ENCODE results near the gene FAM228A.

Gene FAM228A

DNA sequence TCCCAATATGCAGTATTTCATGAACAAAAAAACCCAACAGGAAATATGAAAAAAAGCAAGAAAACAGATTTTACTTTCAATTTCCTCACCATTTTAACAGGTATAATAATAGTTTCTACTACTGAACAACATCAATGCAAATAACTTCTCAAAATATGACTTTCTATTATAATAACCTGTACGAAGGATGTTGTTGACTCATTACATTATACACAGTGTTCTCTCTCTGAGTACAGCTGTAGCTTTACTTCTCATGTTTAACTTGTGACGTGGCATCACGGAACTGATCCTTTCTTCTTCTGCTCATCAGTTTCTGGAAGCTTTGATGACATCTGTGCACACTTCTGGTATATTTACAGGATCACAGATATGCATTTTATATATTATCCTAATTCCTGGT, 40.0 kb downstream of the FAM228A start:
- intact Hi-C loops (cut with DNase I) = no loop called here
- DNase-seq = no peak

DNA sequence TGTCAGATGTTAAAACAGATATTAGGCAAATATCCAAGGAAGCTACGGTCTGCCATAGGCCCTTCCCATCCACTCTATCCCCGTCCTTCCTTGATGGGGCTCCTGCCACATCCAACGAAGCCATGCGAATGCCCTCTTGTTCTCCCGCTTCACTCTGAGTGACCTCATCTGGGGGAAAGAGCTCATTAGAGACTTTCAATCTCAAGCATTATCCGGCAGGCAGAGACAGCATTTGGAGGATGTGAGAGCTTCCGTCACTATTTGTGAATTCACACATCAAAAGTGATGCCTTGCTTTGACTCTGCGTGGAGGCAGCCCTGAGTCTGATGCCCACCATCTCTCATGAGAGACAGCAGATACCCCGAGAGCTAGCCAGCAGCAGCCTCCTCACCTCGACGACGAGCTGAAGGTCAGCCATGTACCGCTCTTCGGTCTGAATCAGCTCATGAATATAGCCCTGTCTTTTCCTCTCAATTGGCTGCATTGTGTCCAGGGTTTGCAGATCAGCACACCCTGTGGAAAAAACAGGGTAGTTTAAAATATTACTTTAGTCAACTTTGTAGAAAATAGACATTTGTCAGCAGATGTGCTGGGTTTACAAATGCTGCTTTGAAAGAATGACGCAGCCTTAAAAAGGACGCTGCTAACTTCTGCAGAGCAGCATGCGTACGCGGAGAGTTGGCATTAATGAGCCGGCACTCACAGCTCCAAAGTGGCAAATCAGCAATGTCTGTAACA, 45.9 kb downstream of the FAM228A start:
- intact Hi-C loops (cut with DNase I) = no loop called here
- peak in 15 of 42 donors; percentile 25 to 65 (median 41) for DNase-seq

DNA sequence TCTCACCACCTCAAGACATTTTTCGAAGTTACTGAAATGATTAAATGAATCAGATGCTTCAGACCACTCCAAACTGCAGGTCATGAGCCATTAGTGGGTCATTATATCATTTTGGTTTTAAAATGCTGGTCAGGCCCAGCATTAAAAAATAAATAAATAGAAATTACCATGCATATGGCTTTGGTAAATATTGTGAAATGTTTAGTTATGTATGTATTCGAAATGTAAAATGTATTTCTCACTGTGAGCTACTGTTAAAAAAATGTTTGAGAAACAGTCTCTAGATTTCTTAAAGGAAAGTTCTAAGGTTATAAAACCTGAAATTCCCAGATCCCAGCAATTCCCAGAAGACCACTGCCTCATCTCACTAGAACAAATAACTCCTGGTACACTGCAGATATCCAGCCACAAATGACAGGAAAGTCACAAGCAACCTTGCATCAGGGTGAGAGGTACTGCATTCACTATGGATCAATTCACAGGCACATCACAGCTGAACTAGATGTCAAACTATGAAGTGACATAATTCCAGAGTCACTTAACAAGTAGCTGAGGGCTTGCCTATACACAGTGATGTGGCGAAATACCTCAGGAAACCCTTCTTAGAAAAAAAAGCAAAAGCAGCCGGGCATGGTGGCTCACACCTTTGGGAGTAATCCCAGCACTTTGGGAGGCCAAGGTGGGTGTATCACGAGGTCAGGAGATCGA, 46.6 kb downstream of the FAM228A start:
- intact Hi-C loops (cut with DNase I) = no loop called here
- no peak for DNase-seq

DNA sequence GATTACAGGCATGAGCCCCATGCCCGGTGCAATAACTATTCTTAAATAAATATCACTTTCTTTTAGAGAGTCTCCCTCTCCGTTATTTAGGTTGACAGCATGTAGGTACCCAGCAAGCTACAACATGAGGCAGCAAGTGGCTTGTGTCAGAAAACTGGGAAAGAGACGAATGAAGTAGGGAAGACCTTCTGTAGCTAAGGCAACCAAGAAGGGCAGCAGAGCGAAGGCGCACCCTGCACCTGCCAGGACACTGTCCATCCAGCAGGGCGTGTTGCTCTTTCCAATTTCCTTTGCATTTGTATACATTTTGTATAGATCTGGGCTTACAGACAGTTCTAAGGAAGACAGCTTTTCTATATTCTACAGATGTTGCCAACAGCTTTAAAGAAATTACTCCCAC, 48.1 kb downstream of the FAM228A start:
- intact Hi-C loops (cut with DNase I) = no loop called here
- no peak for DNase-seq

DNA sequence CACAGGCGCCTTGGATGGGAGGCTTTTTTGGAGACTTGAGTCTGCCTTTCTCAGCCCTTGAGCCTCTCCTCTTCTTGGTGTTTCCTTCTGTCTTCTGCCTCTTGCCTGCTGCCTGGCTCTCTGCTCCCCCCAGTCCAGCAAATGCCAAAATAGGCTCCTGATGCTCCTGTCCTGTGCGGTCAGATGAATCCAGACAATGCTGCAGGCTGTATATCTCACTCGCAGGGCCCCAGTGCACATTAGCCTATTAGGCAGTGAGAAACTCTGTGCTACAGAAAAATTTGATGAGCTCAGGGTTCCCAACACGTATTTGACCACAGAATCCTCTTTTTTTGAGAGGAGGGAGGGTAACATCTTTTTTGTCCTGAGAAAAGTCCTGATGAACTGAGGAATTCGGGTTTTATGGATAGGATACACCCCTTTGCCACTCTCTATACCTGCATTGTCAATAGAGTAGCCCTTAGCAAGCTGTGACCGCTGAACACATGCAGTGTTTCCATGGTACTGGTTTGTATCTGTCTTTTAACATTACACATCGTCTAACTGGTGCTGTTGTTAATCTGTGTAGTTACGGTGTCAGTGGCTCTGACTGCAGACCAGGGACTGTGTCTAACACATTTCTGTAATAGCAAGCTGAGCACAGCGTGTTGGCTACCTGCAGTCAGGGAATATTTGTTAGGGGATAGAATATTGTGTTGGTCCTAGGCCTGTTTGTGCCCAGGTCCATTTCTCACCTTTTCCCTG, 50.8 kb downstream of the FAM228A start:
- intact Hi-C loops (cut with DNase I) = loop anchor here (5.0 kb wide), 1 partner anchor 157 kb away; no protein-coding TSS in a partner anchor

DNA sequence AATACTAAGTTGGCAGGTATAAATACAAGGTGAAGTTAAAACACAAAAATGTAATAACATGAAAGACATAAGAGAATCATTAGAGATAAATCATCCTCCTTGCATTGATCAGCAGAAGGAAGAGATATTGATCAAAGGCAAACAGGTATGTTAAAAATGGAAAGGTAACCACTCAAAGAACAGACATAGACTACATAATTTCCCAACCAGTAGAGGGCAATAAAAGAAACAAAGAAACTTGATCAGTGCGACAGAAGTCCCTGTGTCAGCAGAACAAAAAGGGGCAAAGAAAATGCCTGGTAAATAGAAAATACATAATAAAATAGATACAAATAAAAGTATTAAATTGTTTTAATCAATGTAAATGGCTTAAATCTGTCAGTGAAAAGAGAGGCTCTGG, 53.6 kb downstream of the FAM228A start:
- intact Hi-C loops (cut with DNase I) = loop anchor here (5.0 kb wide), 1 partner anchor 154 kb away; no protein-coding TSS in a partner anchor
- peak in 1 of 42 donors; percentile 31 for DNase-seq

More for the DNA sequence above, 50.8 kb downstream of the FAM228A start:
- DNase-seq = no peak

DNA sequence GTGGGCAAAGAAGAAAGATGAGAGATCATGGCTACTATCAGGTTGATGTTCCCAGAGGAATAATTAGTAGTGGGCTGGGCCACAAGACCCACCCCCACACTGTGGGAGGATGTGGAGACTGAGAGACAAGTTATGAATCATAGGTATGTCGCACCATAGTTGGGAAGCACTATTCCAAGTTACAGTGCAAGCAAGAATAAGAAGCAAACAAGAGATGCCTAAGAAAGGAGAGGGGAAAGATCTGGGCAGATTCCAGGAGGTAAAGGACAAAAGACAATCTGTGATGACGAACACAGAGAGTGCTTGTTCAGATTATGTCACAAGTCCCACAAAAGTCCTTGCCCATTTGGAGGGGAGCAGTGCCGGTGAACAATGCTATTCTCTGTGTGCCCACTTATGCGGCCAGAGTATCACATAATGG, 56.6 kb downstream of the FAM228A start:
- intact Hi-C loops (cut with DNase I) = no loop called here
- DNase-seq = peak; percentile 22 to 89 (median 72)

DNA sequence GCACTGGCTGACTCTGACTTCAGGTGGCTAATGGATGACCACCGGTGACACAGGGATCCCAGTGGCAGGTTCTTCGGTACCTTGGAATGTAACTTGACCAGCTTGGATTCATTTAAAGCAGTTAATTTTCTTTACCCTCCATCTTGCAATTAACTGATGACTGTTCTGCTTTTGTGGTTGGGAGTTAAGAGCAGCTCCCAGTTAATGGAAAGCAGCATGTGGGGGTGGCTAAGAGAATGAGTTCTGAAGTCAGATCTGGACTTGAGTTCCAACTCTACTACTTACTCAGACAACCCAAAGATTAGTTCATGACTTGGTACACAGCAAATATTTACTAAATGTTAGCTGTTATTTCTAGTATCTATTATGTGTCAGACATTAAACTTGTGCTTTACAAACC, 58.5 kb downstream of the FAM228A start:
- intact Hi-C loops (cut with DNase I) = no loop called here
- no peak for DNase-seq

DNA sequence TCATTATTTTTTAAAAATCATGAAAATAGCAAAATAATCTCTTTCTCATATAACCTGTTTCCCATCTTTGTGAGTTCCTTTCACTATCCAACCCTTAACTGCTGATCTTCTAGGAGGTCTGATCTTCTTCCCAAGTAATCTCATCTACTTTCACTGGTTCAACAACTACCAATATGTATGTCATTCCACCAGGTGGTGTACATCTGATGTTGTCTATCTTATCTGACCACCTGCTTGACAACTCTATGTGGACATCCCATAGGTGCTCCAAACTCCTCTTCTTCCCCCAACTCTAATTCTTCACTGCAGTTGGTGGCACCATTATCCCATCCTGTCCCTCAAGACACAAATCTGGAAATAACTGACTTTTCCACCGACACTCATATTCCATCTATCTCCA, 62.5 kb downstream of the FAM228A start:
- intact Hi-C loops (cut with DNase I) = no loop called here
- no peak for DNase-seq

DNA sequence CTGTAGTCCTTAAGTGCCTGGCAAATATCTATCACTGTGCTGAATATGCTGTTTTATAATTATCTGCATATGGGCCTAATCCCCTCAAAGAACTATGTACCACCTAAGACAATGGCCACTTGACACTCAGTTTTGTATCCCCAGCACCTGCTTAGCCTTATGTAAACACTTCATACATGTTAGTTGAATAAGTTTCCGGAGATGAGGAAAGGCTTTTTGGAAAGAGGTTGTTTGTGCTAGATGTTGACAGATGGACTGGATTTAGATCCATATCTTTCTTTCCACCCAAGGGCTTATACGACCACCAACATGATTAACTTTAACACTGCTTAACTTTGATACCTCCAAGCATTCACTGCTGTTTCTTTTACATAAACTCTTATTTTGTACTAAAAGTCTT, 63.3 kb downstream of the FAM228A start:
- DNase-seq = no peak
- intact Hi-C loops (cut with DNase I) = no loop called here

DNA sequence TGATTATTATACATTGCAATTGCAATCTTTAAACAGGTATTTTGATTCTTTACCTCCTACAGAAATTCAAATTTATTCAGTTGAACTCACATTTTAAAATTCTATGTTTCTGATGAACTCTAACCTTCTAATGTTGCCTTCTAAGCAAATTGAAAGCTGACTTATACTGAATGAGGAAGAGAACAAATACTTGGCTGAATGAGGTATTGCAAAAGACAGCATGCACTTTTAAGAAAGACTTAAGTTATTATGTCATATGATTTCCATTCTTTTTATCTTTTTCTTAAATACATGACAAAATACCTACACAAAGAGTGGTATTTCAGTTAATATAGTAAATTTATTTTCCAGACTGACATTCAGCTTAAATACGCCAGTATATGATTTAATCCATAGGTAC, 64.7 kb downstream of the FAM228A start:
- DNase-seq = no peak
- intact Hi-C loops (cut with DNase I) = no loop called here

All from head of caudate nucleus (tissue), 42 donors.